Keratinocyte (primary cell): ENCODE data around the gene PARD3. TPM values are rescaled to one million over a fixed set of nuclear protein-coding genes. Genes with fewer than 3 reads are reported as not detected.

Experiments used
- DNase-seq: peaks from one replicate; pipeline ENCODE4 v3.0.0-alpha.2; 2011; ENCODE audit warnings: low read depth, missing footprints, low spot score
- FAIRE-seq: peaks from 2 replicates; lab custom pipeline; 2011; peaks lifted over from hg19 to GRCh38; lab: Jason Lieb, UNC
- H2AFZ ChIP-seq: 2 replicates; pipeline ENCODE4 v1.6.0; 2012; ENCODE audit warnings: low read length, control low read depth, inconsistent platforms; ENCODE audit not compliant: control insufficient read depth
- H3K27ac ChIP-seq: 2 replicates; pipeline ENCODE4 v1.5.1; 2011; ENCODE audit warnings: low read length; ENCODE audit not compliant: control insufficient read depth, insufficient read depth
- H3K27me3 ChIP-seq: 3 replicates; pipeline ENCODE4 v1.6.0; 2011; ENCODE audit warnings: low read length; ENCODE audit not compliant: control insufficient read depth, insufficient read depth; ENCODE audit errors: extremely low read depth
- H3K36me3 ChIP-seq, 2 experiments: 2 replicates in 1 of 2; 3 replicates in 1 of 2; pipeline ENCODE4 v1.5.1; 2011; ENCODE audit warnings: low read length in 2 of 2, mild to moderate bottlenecking in 1 of 2; ENCODE audit not compliant: control insufficient read depth in 2 of 2, insufficient read depth in 2 of 2; ENCODE audit errors: extremely low read depth in 1 of 2
- H3K4me1 ChIP-seq: 3 replicates; pipeline ENCODE4 v1.5.1; 2011; ENCODE audit warnings: low read length; ENCODE audit not compliant: control insufficient read depth, insufficient read depth; ENCODE audit errors: extremely low read depth
- H3K4me2 ChIP-seq: 3 replicates; pipeline ENCODE4 v1.6.0; 2011; ENCODE audit warnings: low read depth, low read length; ENCODE audit not compliant: control insufficient read depth, insufficient read depth; ENCODE audit errors: extremely low read depth
- H3K4me3 ChIP-seq, 3 experiments: fragments of 200-600 bp in 1 of 3; sonication (generic) in 1 of 3; 2 replicates in 2 of 3; 3 replicates in 1 of 3; pipeline ENCODE4 v1.5.1; 2011 to 2016; ENCODE audit warnings: low read length in 3 of 3, mild to moderate bottlenecking in 3 of 3, control low read depth in 2 of 3, inconsistent platforms in 1 of 3, low read depth in 1 of 3, mixed read lengths in 1 of 3, mixed run types in 1 of 3, moderate library complexity in 1 of 3; ENCODE audit not compliant: control insufficient read depth in 2 of 3, insufficient read depth in 2 of 3; ENCODE audit errors: extremely low read depth in 1 of 3
- H3K79me2 ChIP-seq: 2 replicates; pipeline ENCODE4 v1.6.0; 2012; ENCODE audit warnings: low read length; ENCODE audit not compliant: control insufficient read depth, insufficient read depth
- H3K9ac ChIP-seq: 3 replicates; pipeline ENCODE4 v1.6.0; 2011; ENCODE audit warnings: low read length; ENCODE audit not compliant: control insufficient read depth, insufficient read depth; ENCODE audit errors: extremely low read depth
- H3K9me1 ChIP-seq: 3 replicates; pipeline ENCODE4 v1.6.0; 2011; ENCODE audit warnings: low read length; ENCODE audit not compliant: control insufficient read depth, insufficient read depth; ENCODE audit errors: extremely low read depth
- H3K9me3 ChIP-seq: 2 replicates; pipeline ENCODE4 v1.5.1; 2012; ENCODE audit warnings: low read depth, low read length; ENCODE audit not compliant: control insufficient read depth
- H4K20me1 ChIP-seq: 3 replicates; pipeline ENCODE4 v1.6.0; 2011; ENCODE audit warnings: low read length; ENCODE audit not compliant: control insufficient read depth, insufficient read depth; ENCODE audit errors: extremely low read depth
- EZH2 ChIP-seq: IDR thresholded peaks from one replicate; pipeline ENCODE4 v1.6.1; 2012; ENCODE audit warnings: inconsistent platforms, mild to moderate bottlenecking, low read length, moderate library complexity
- dilution Hi-C: fragments of 300-500 bp; cut with MboI; formaldehyde crosslinking; loops from one replicate; pipeline ENCODE4 v1.7.0; 2020; ENCODE audit warnings: low sequenced_read_pairs; ENCODE audit not compliant: extremely low pct_ligation_motif_present
- polyA plus RNA-seq, 5 experiments: library from polyadenylated mRNA; depleted of rRNA in 3 of 5; stranded (reverse) in 3 of 5; stranded (forward) in 1 of 5; unstranded in 1 of 5; fragments of >200 nt; gene quantifications; 1 replicate in 1 of 5; 2 replicates in 3 of 5; 3 replicates in 1 of 5; pipeline versions ENCODE4 v1.2.1 to v1.2.3, GENCODE V29; 2011 to 2012; ENCODE audit warnings: missing spikeins in 2 of 5, low read depth in 1 of 5, low replicate concordance in 1 of 5
- TF ChIP-seq, protein P1 (sequence below), 3 experiments: IDR thresholded peaks in 1 of 3; conservative IDR thresholded peaks in 1 of 3; optimal IDR thresholded peaks in 1 of 3; 2 replicates in 2 of 3; 3 replicates in 1 of 3; pipeline versions ENCODE3 to v1.5.1; 2011; ENCODE audit warnings: low read length in 3 of 3, mild to moderate bottlenecking in 3 of 3, moderate library complexity in 2 of 3, control low read depth in 1 of 3, inconsistent platforms in 1 of 3; ENCODE audit not compliant: insufficient read depth in 2 of 3; ENCODE audit errors: extremely low read depth in 1 of 3

The PARD3 gene
- polyA plus RNA-seq, 1 donor (not counting 4 experiments of a cell fraction or from before 2014, with no cell fraction given) = 46.4 TPM

DNA sequence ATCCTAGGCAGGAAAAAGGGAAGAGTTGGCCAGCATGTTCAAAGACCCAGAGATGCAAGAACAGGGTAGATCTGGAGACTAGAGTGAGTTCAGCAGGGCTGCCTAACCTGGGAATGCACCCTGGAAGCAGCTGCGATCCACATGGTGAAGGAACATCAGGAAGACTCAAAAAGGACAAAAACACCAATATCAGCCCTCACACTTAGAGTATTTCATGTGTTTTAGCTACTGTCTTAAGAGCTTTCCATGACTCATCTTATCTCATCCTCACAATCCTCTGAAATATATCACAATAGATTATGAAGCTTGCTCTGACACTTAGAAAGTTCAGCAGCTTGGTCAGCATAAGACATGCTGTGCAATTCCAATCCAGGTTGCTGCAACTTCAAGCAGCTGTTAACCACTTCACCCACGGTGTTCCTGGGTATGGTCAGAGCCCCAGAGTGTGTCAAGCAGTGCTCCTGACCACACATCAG, 380.9 kb downstream of the PARD3 start:
- no peaks in the 10 kb centered on the region for H3K36me3 ChIP-seq
- DNase-seq (no peak), FAIRE-seq (peak; percentile 72)
- no peak overlapping the region for H3K4me2 ChIP-seq
- no peak overlapping the region for H2AFZ ChIP-seq
- peak overlapping the region; percentile 6 for H3K27ac ChIP-seq
- H3K79me2 ChIP-seq = peaks cover 2% of the 10 kb centered on the region
- no peak overlapping the region for H3K9ac ChIP-seq
- no peaks in the 10 kb centered on the region for H3K9me3 ChIP-seq
- dilution Hi-C loops = no loop called here
- no peaks in the 10 kb centered on the region for H4K20me1 ChIP-seq
- no peak for TF ChIP-seq EZH2
- TF ChIP-seq, protein P1, sequence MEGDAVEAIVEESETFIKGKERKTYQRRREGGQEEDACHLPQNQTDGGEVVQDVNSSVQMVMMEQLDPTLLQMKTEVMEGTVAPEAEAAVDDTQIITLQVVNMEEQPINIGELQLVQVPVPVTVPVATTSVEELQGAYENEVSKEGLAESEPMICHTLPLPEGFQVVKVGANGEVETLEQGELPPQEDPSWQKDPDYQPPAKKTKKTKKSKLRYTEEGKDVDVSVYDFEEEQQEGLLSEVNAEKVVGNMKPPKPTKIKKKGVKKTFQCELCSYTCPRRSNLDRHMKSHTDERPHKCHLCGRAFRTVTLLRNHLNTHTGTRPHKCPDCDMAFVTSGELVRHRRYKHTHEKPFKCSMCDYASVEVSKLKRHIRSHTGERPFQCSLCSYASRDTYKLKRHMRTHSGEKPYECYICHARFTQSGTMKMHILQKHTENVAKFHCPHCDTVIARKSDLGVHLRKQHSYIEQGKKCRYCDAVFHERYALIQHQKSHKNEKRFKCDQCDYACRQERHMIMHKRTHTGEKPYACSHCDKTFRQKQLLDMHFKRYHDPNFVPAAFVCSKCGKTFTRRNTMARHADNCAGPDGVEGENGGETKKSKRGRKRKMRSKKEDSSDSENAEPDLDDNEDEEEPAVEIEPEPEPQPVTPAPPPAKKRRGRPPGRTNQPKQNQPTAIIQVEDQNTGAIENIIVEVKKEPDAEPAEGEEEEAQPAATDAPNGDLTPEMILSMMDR (optimal IDR thresholded peaks at IDR 0.05 in 1 of 3, IDR thresholded peaks at IDR 0.05 in 1 of 3, conservative IDR thresholded peaks at IDR 0.05 in 1 of 3; ENCODE audit: extremely low read depth in 1 of 3, insufficient read depth in 2 of 3, low read length in 3 of 3) = no peak
- H3K9me1 ChIP-seq = no peaks in the 10 kb centered on the region
- peaks cover 23% of the 10 kb centered on the region for H3K4me1 ChIP-seq
- no peaks in the 10 kb centered on the region for H3K27me3 ChIP-seq
- no peak overlapping the region for H3K4me3 ChIP-seq

DNA sequence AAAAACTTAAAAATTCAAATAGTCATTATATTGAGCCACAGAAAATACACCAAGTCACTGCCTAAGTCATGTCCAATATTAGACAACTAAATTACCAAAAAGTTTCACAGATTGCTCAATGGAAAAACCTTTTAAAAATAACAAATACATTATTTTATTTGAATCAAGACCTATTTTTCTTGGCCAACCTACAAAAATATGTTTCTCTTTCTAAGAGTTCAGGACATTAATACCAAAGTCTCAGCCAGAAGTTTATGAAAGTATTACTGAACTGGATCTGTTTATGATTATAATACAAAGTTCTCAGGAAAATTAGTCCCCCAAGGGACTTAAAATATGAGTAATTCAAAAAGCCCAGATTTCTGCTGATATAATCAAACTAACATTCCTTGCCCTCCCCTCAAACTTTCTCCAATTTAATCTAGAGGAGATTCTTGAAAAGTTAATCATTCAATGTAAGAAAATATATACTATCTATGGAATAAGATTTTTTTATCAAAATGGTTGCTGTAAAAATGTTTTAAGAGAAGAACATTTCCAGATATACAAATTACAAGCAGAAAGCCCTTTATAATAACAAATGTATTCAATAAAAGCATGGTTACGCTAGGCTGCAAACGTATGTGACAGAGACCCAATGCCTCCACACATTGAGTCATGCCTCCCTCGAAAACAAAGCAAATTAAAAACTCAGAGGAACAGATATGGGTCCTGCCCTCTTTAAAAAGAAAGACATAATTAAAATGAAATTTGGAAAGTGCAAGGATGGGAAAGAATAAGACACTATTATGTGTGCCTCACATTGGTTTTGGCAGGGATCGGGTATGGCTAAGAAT, 381.6 kb downstream of the PARD3 start:
- H4K20me1 ChIP-seq = no peaks in the 10 kb centered on the region
- no peak overlapping the region for H3K4me3 ChIP-seq
- peaks cover 23% of the 10 kb centered on the region for H3K4me1 ChIP-seq
- H3K79me2 ChIP-seq = peaks cover 2% of the 10 kb centered on the region
- no peak overlapping the region for H3K9ac ChIP-seq
- FAIRE-seq = no peak
- no peaks in the 10 kb centered on the region for H3K27me3 ChIP-seq
- H3K9me3 ChIP-seq = no peaks in the 10 kb centered on the region
- peak overlapping the region; percentile 6 for H3K27ac ChIP-seq
- dilution Hi-C loops = no loop called here
- H3K36me3 ChIP-seq = no peaks in the 10 kb centered on the region
- no peak for DNase-seq
- H3K9me1 ChIP-seq = no peaks in the 10 kb centered on the region
- TF ChIP-seq EZH2 = no peak
- TF ChIP-seq, protein P1 (optimal IDR thresholded peaks at IDR 0.05 in 1 of 3, IDR thresholded peaks at IDR 0.05 in 1 of 3, conservative IDR thresholded peaks at IDR 0.05 in 1 of 3; ENCODE audit: extremely low read depth in 1 of 3, insufficient read depth in 2 of 3, low read length in 3 of 3) = no peak
- no peak overlapping the region for H2AFZ ChIP-seq
- H3K4me2 ChIP-seq = no peak overlapping the region
